SK-N-SH treated with all-trans-retinoic acid at 6 μM for 48 hours (cell line): ENCODE measurements around the gene CAPN8.

Experiments
- ATAC-seq: fragments of 200-7000 bp; cut with Tn5 transposase; 3 replicates; pipeline ENCODE4 v1.9.1; 2020; ENCODE audit warnings: mild to moderate bottlenecking, moderate library complexity
- BACH2 ChIP-seq: fragments of 250-450 bp; sonication (Bioruptor Pico); IDR thresholded peaks from 2 replicates; pipeline ENCODE4 v1.9.0; 2021; ENCODE audit warnings: mild to moderate bottlenecking, borderline replicate concordance
- CSDC2 ChIP-seq: fragments of 250-450 bp; sonication (Bioruptor Pico); IDR thresholded peaks from 2 replicates; pipeline ENCODE4 v1.5.0; 2020; ENCODE audit warnings: mild to moderate bottlenecking, moderate library complexity
- ESRRG ChIP-seq: fragments of 250-450 bp; sonication (Bioruptor Pico); IDR thresholded peaks from 2 replicates; pipeline ENCODE4 v1.6.1; 2021; ENCODE audit warnings: mild to moderate bottlenecking
- GLIS3 ChIP-seq: fragments of 250-450 bp; sonication (Bioruptor Pico); IDR thresholded peaks from 2 replicates; pipeline ENCODE4 v1.5.0; 2020; ENCODE audit warnings: mild to moderate bottlenecking, moderate library complexity
- ISL1 ChIP-seq: fragments of 250-450 bp; sonication (Bioruptor Pico); IDR thresholded peaks from 2 replicates; pipeline ENCODE4 v2.1.2; 2022; ENCODE audit warnings: mild to moderate bottlenecking, moderate library complexity
- OSR1 ChIP-seq: fragments of 250-450 bp; sonication (Bioruptor Pico); IDR thresholded peaks from 2 replicates; pipeline ENCODE4 v1.8.0; 2022; ENCODE audit warnings: moderate library complexity, mild to moderate bottlenecking, inconsistent platforms
- PATZ1 ChIP-seq: fragments of 250-450 bp; sonication (Bioruptor Pico); IDR thresholded peaks from 2 replicates; pipeline ENCODE4 v1.8.0; 2020; ENCODE audit warnings: mild to moderate bottlenecking, moderate library complexity, borderline replicate concordance
- PPARA ChIP-seq: fragments of 250-450 bp; sonication (Bioruptor Pico); IDR thresholded peaks from 2 replicates; pipeline ENCODE4 v1.5.0; 2020; ENCODE audit warnings: mild to moderate bottlenecking, borderline replicate concordance
- RARB ChIP-seq: fragments of 250-450 bp; sonication (Bioruptor Pico); IDR thresholded peaks from 2 replicates; pipeline ENCODE4 v1.8.0; 2021; ENCODE audit warnings: mild to moderate bottlenecking, moderate library complexity
- SNAI2 ChIP-seq: fragments of 250-450 bp; sonication (Bioruptor Pico); IDR thresholded peaks from 2 replicates; pipeline ENCODE4 v1.5.0; 2020; ENCODE audit warnings: mild to moderate bottlenecking, moderate library complexity
- TCF4 ChIP-seq: fragments of 250-450 bp; sonication (Bioruptor Pico); IDR thresholded peaks from 2 replicates; pipeline ENCODE4 v1.8.0; 2021; ENCODE audit warnings: mild to moderate bottlenecking, moderate library complexity, borderline replicate concordance
- TOX ChIP-seq: fragments of 250-450 bp; sonication (Bioruptor Pico); IDR thresholded peaks from 2 replicates; pipeline ENCODE4 v1.8.0; 2021; ENCODE audit warnings: mild to moderate bottlenecking, moderate library complexity, borderline replicate concordance
- TSHZ2 ChIP-seq: fragments of 250-450 bp; sonication (Bioruptor Pico); IDR thresholded peaks from 2 replicates; pipeline ENCODE4 v1.5.0; 2020; ENCODE audit warnings: mild to moderate bottlenecking, moderate library complexity
- ZFP3 ChIP-seq: fragments of 250-450 bp; sonication (Bioruptor Pico); IDR thresholded peaks from 2 replicates; pipeline ENCODE4 v1.5.0; 2020; ENCODE audit warnings: mild to moderate bottlenecking, moderate library complexity
- ZFP30 ChIP-seq: fragments of 450-650 bp; formaldehyde crosslinking; IDR thresholded peaks from 2 replicates; pipeline ENCODE4 v1.5.0; 2022; ENCODE audit warnings: mild to moderate bottlenecking, moderate library complexity
- ZNF565 ChIP-seq: fragments of 450-650 bp; formaldehyde crosslinking; conservative IDR thresholded peaks from 2 replicates; pipeline ENCODE4 v1.5.0; 2020; ENCODE audit warnings: low read depth, mild to moderate bottlenecking, moderate library complexity
- ZNF70 ChIP-seq: fragments of 450-650 bp; formaldehyde crosslinking; IDR thresholded peaks from 2 replicates; pipeline ENCODE4 v1.5.0; 2020; ENCODE audit warnings: mild to moderate bottlenecking, moderate library complexity
- ZNF8 ChIP-seq: fragments of 450-650 bp; formaldehyde crosslinking; IDR thresholded peaks from 2 replicates; pipeline ENCODE4 v1.5.0; 2020; ENCODE audit warnings: mild to moderate bottlenecking, moderate library complexity
- TF ChIP-seq, protein P1 (sequence below): fragments of 250-450 bp; sonication (Bioruptor Pico); IDR thresholded peaks from 2 replicates; pipeline ENCODE4 v1.5.1; 2020; ENCODE audit warnings: low read depth, mild to moderate bottlenecking, moderate library complexity
- TF ChIP-seq, protein P2 (sequence below): fragments of 250-450 bp; sonication (Bioruptor Pico); IDR thresholded peaks from 2 replicates; pipeline ENCODE4 v1.8.0; 2021; ENCODE audit warnings: low read depth, mild to moderate bottlenecking, moderate library complexity, borderline replicate concordance

The CAPN8 gene

DNA sequence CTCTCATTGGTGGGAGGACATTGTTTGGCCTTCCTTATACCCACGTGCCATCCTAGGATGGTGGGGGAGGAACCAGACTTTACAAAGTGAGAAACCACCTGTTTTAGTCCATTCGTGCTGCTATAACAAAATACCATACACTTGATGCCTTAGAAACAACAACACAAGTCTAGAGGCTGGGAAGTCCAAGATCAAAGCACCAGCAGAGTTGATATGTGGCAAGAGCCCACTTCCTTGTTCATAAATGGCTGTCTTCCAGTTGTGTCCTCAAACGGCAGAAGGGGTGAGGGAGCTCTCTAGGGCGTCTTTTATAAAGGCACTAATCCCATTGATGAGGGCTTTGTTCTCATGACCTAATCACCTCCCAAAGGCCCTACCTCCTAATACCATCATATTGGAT lies 31.1 kb downstream of the CAPN8 start:
- no peak for TF ChIP-seq PATZ1 (CRISPR knock-in tag)
- no peak for TF ChIP-seq GLIS3 (CRISPR knock-in tag)
- no peak for TF ChIP-seq ISL1
- TF ChIP-seq ZNF70 (CRISPR knock-in tag): no peak
- no peak for TF ChIP-seq CSDC2
- TF ChIP-seq OSR1 (CRISPR knock-in tag): no peak
- TF ChIP-seq ESRRG (CRISPR knock-in tag): no peak
- TF ChIP-seq SNAI2: no peak
- no peak for TF ChIP-seq ZNF8 (CRISPR knock-in tag)
- TF ChIP-seq BACH2 (CRISPR knock-in tag): no peak

DNA sequence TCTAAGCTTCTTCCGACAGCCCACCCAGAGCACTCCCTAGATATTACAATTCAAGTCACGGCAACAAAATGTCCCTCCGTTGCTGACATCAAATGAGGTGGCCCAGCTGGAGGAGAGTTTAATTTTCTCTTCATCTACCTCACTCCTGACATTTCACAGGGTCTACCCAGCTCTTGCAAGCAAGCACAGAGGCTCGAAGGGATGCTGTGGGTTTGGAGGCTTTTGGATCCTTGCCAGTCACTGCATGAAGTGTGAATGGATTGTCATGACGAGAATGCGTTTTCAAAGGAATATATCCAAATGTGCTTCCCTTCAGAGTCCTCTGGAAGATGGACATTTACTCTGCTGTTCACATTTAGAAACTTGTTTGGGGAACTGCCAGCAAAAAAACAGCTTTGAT lies 33.5 kb downstream of the CAPN8 start:
- no peak for TF ChIP-seq TSHZ2 (CRISPR knock-in tag)
- TF ChIP-seq TOX (CRISPR knock-in tag): no peak
- TF ChIP-seq, protein P1, sequence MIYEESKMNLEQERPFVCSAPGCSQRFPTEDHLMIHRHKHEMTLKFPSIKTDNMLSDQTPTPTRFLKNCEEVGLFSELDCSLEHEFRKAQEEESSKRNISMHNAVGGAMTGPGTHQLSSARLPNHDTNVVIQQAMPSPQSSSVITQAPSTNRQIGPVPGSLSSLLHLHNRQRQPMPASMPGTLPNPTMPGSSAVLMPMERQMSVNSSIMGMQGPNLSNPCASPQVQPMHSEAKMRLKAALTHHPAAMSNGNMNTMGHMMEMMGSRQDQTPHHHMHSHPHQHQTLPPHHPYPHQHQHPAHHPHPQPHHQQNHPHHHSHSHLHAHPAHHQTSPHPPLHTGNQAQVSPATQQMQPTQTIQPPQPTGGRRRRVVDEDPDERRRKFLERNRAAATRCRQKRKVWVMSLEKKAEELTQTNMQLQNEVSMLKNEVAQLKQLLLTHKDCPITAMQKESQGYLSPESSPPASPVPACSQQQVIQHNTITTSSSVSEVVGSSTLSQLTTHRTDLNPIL: no peak
- ATAC-seq: no peak

More for the DNA sequence above, 31.1 kb downstream of the CAPN8 start:
- no peak for ATAC-seq

DNA sequence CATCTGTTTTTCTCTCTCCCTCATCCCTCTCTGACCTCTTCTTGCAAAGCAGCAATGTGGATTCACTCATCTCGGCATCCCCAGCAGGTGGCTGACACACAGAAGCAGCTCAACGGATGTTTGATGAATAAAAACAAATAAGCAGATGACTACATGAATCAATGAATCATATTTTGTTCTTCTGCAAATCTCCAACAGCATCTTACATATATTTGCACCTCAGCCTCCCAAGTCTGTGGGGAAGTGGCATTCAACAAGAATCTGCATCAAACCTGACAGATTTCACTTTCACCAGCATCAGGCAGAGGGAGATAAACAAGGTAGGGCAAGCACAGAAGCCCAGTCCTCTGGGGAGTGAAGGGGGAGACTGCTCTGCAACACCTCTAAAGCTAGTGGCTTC lies 34.0 kb downstream of the CAPN8 start:
- no peak for TF ChIP-seq PPARA (CRISPR knock-in tag)
- no peak for TF ChIP-seq OSR1 (CRISPR knock-in tag)
- TF ChIP-seq ZFP3 (CRISPR knock-in tag): no peak
- TF ChIP-seq ISL1: no peak
- TF ChIP-seq TCF4 (CRISPR knock-in tag): no peak
- TF ChIP-seq, protein P2, sequence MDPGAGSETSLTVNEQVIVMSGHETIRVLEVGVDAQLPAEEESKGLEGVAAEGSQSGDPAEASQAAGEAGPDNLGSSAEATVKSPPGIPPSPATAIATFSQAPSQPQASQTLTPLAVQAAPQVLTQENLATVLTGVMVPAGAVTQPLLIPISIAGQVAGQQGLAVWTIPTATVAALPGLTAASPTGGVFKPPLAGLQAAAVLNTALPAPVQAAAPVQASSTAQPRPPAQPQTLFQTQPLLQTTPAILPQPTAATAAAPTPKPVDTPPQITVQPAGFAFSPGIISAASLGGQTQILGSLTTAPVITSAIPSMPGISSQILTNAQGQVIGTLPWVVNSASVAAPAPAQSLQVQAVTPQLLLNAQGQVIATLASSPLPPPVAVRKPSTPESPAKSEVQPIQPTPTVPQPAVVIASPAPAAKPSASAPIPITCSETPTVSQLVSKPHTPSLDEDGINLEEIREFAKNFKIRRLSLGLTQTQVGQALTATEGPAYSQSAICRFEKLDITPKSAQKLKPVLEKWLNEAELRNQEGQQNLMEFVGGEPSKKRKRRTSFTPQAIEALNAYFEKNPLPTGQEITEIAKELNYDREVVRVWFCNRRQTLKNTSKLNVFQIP (CRISPR knock-in tag): no peak
- TF ChIP-seq ZNF565: no peak
- TF ChIP-seq ZFP30 (CRISPR knock-in tag): no peak

GRCh38 chr1:223629126-223629457 lies 36.4 kb downstream of the CAPN8 start:
- no peak for TF ChIP-seq SNAI2
- TF ChIP-seq TSHZ2 (CRISPR knock-in tag): no peak
- no peak for TF ChIP-seq PPARA (CRISPR knock-in tag)
- no peak for TF ChIP-seq GLIS3 (CRISPR knock-in tag)
- TF ChIP-seq ISL1: no peak
- TF ChIP-seq TCF4 (CRISPR knock-in tag): no peak
- no peak for TF ChIP-seq ESRRG (CRISPR knock-in tag)
- TF ChIP-seq PATZ1 (CRISPR knock-in tag): no peak
- TF ChIP-seq ZFP3 (CRISPR knock-in tag): no peak
- TF ChIP-seq RARB (CRISPR knock-in tag): no peak
- TF ChIP-seq ZFP30 (CRISPR knock-in tag): no peak
- TF ChIP-seq OSR1 (CRISPR knock-in tag): no peak
- TF ChIP-seq, protein P1: no peak
- no peak for TF ChIP-seq ZNF565
- TF ChIP-seq TOX (CRISPR knock-in tag): no peak
- ATAC-seq: no peak

More for the DNA sequence above, 34.0 kb downstream of the CAPN8 start:
- no peak for ATAC-seq
